ENCODE data around the gene PCDHA1.

The PCDHA1 gene

GRCh38 chr5:140926443-140927227, 140.7 kb downstream of the PCDHA1 start:
- peak; percentile 91 for DNase-seq

DNA sequence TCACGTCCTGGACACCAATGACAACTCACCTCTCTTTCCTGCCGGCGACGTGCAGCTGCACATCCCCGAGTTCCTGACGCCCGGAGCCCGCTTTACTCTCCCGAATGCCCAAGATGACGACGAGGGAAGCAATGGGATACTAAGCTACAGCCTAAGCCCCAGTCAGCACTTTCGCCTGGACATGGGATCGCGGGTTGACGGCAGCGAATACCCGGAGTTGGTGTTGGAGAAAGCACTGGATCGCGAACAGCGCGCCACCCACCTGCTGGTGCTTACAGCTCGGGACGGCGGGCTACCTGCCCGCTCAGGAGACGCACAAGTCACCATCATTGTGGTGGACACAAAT, 141.3 kb downstream of the PCDHA1 start:
- no peak for DNase-seq

DNA sequence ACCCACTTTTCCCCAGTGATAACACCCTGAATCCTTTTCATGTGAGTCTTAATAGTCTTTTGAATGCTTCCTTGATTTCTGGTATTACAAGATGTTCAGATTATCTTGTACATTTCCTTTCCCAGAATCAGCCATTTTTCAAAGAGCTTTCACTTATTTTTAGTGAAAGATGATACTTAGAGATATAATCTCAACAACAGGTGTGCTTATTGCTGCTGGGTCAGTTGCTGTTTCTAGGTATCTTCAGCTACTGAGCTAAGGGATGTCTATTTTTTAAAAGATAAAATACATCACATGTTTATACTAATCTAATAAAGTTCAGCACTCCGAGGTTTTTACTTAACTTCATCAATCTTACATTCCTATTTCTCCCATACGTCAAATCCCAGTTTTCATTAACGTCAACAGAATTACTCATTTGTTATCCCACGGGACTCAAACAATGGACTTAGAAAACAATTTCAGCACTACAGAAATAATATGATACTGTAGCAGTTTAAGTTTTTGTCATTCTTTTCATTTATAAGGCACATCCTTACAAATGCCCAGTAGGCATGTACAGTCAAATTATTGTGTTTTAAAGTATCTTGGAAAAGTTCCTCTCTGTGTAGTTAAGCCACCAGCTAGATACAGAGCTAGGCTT, 149.1 kb downstream of the PCDHA1 start:
- no peak for DNase-seq

DNA sequence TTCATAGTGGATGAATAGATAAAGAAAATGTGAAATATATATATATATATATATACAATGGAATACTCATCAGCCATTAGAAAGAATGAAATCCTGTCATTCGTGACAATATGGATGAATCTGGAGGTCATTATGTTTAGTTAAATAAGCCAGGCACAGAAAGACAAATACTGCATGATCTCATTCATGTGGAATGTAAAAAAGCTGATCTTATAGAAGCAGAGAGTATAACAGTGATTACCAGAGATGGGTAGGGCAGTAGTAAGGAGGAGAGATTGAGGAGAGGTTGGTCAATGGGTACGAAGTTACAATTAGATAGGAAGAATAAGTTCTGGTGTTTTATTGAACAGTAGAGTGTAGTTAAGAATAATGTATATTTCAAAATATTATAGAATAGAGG, 160.6 kb downstream of the PCDHA1 start:
- DNase-seq: no peak

DNA sequence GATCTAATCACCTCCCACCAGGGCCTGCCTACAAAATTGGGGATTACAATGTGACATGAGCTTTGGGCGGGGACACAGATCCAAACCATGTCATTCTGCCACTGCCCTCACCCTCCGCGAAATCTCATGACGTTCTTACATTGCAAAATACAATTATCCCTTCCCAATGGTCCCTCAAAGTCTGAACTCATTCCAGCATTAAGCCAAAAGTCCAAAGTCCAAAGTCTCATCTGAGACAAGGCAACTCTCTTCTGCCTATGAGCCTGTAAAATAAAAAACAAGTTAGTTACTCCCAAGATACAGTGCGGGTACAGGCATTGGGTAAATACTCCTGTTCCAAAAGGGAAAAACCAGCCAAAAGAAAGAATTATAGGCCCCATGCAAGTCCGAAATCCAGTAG, 165.7 kb downstream of the PCDHA1 start:
- no peak for DNase-seq

- no peak for DNase-seq
Observed at GRCh38 chr5:140953234-140953633, 167.3 kb downstream of the PCDHA1 start.

GRCh38 chr5:140962190-140962589, 176.2 kb downstream of the PCDHA1 start:
- DNase-seq: no peak

DNA sequence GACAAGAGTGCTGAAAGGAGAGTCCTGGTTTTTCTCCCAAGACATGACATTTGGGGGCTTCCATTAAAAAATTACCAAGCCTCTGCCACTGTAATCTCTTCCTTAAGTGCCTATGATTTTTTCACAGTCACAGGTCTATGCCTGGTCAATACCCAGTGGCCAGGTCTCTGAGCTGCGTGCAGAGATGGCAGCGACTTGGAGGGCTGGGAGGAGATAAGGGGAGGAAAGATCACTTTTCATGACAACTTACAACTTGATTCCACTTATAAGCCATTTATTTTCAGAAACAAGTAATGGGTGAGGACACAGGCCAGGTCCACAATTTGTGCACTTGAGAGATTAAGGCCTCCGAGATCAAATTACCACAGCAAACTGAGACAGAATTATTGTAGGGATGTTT, 178.4 kb downstream of the PCDHA1 start:
- DNase-seq: no peak

- peak; percentile 34 for DNase-seq
Observed at GRCh38 chr5:140965905-140966292, 180.0 kb downstream of the PCDHA1 start.

DNA sequence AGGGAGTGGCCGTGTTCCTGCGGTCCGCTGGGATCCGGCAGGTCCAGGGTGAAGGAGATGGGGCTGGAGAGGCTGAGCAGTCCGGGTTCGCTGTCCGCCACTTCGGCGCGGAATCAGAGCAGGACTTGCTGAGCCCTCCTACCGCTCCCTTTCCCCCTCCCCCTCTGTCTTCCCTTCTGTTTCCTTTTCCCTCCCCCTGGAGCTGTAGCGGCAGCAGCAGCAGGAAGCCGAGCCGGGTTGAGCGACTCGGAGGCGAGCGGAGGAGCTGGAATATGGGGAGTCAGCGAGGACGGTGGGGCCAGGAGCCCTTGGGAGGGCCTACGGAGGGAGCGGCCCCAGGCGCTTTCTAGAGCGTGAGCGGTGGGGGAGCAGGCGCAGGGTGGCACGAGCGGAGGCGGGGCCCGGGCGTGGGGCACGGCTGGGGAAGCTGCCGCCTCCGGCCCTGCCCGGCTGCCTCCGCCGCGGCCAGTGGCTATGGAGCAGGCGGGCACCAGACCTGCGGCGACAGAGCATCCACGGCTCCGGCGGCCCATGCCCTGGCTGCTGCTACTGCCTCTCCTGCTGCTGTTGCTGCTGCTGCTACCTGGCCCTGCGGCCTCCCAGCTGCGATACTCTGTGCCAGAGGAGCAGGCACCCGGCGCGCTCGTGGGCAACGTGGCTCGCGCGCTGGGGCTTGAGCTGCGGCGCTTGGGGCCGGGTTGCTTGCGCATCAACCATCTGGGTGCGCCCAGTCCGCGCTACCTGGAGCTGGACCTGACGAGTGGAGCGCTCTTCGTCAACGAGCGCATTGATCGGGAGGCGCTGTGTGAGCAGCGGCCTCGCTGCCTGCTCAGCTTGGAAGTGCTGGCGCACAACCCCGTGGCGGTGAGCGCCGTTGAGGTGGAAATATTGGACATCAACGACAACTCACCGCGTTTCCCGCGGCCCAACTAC, 180.6 kb downstream of the PCDHA1 start, which contains the start of gene PCDHAC2:
TSS of gene PCDHAC2 (plus strand) at position 184 of the 933 bp plus-strand sequence. CDS start at position 475, 291 bp downstream.
- DNase-seq: peak; percentile 78

DNA sequence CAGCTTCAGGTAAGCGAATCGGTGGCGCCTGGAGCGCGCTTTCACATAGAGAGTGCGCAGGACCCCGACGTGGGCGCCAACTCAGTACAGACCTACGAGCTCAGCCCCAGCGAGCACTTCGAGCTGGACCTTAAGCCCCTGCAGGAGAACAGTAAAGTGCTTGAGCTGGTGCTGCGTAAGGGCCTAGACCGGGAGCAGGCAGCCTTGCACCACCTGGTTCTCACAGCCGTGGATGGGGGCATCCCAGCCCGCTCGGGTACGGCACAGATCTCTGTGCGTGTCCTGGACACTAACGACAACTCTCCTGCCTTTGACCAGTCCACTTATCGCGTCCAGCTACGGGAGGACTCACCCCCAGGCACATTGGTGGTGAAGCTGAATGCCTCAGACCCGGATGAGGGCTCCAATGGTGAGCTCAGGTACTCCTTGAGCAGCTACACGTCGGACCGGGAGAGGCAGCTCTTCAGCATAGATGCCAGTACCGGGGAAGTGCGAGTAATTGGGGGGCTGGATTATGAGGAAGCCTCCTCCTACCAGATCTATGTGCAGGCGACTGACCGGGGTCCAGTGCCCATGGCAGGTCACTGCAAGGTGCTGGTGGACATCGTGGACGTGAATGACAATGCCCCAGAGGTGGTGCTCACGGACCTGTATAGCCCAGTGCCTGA, 181.4 kb downstream of the PCDHA1 start:
- DNase-seq: no peak

DNA sequence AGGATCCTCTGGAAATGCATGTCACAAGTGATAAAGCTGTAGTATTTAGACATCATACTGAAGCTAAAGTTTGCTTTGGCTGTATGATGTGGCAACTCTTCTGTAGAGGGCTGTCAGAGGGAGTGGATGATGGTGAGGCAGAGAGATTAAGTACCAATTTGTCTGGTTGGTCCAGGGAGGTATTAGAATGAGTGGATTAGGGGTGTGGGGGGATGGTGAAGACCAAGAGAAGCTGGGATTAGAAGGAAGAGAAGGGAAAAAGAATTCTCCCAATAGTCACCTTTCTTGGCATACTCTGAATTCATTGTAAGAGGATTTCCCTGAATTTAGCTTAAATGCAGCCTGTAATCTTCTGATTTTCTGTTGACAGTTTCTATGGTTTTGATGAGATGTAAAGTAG, 183.9 kb downstream of the PCDHA1 start:
- DNase-seq: no peak

GRCh38 chr5:140973550-140973949, 187.6 kb downstream of the PCDHA1 start:
- DNase-seq: no peak

DNA sequence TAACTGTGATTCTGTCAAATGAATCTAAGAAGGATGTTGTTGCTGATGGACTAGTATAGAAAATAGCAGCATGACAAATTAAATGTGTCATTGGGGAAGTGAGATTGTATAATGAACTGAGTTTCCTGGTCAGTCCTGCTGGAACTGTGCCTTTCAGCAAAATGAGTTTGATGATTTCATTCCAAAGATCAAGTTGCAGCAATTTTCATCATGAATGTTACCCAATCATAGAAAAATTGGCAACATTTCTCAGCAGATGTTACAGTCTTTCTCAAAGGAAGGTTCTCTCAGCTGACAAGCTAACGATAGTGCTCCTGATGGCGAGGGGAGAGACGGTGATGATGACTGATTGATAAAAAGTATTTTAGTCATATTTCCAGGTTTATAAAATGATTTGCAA, 191.1 kb downstream of the PCDHA1 start:
- DNase-seq: no peak

GRCh38 chr5:140978260-140978659, 192.3 kb downstream of the PCDHA1 start:
- no peak for DNase-seq

- no peak for DNase-seq
Observed at GRCh38 chr5:140978983-140979382, 193.0 kb downstream of the PCDHA1 start.

GRCh38 chr5:140982083-140982716, 196.3 kb downstream of the PCDHA1 start:
- DNase-seq: no peak

- no peak for DNase-seq
Observed at GRCh38 chr5:140986117-140986521, 200.2 kb downstream of the PCDHA1 start.

GRCh38 chr5:140988100-140988499, 202.2 kb downstream of the PCDHA1 start:
- no peak for DNase-seq

DNA sequence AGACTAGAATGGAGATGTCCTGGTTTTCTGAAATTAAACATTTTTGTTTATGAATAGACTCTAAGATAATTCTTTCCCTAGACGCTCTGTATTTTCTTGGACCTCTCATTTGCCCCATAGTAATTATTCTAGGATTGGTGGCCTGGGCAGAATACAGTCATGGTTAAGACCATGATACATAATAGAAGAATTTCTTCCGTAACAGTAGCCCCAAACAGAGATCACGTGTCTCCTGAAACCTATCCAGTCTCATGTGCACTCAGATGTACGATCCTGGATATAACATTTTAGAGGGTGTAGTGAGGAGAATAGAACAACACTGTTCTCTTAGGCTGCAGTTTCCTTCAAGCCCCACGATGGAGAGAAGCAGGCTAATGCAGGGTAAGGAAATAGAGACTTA, 202.7 kb downstream of the PCDHA1 start:
- DNase-seq: no peak

- no peak for DNase-seq
Observed at GRCh38 chr5:140989254-140990020, 203.5 kb downstream of the PCDHA1 start.

DNA sequence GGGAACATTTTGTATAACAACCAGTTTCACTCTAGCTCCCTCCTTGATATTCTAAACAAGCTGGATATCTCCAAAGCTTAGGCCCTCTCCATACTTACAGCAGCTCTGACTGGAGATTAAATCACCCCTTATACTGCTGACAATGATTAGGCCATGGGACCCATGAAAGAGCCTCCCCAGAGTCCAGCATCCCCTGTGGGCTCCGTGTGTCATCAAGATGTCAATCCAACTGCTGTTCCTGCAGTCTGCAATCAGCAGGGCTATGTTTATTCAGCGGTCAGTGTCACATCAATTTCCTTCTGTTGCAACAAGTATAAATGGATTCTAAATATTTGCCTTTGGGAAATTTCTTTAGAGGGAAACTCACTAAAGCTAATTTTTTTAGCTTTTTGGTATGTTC, 206.9 kb downstream of the PCDHA1 start:
- DNase-seq: no peak
